Prostate gland (tissue), 2 donors: Measurements from ENCODE around the gene WDR26.

Experiments
- POLR2AphosphoS5 ChIP-seq: sonication (generic); formaldehyde crosslinking; IDR thresholded peaks from one replicate; pipeline ENCODE4 v1.6.1; 2017; ENCODE audit warnings: antibody characterized with exemption
- TF ChIP-seq, protein P1 (sequence below), 4 experiments: fragments of 200-600 bp in 2 of 4; fragments of 450-650 bp in 2 of 4; sonication (generic) in 2 of 4; IDR thresholded peaks; 1 replicate in 3 of 4; 2 replicates in 1 of 4; pipeline ENCODE4 v1.5.1; 2016 to 2019; ENCODE audit warnings: antibody characterized with exemption in 4 of 4, mild to moderate bottlenecking in 2 of 4, moderate library complexity in 2 of 4

DNA sequence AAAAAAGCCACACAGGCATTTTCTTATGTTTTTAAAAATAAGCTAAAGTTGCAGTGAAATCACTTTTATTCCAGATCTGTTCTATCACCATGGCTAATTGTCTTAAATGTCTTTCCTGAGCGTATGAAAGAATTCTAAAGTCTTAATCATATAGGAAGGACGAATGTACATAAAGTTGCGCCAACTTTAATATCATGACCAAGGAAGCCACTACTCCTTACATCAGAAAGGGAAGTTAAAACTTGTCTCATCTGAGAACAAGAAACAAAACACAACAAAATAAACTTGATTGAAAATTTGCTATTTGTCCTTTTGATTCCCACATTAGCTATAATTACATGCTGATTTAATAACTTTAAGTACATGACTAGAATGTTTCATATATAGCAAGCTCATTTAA lies 51.4 kb downstream of the WDR26 start:
- TF ChIP-seq, protein P1, sequence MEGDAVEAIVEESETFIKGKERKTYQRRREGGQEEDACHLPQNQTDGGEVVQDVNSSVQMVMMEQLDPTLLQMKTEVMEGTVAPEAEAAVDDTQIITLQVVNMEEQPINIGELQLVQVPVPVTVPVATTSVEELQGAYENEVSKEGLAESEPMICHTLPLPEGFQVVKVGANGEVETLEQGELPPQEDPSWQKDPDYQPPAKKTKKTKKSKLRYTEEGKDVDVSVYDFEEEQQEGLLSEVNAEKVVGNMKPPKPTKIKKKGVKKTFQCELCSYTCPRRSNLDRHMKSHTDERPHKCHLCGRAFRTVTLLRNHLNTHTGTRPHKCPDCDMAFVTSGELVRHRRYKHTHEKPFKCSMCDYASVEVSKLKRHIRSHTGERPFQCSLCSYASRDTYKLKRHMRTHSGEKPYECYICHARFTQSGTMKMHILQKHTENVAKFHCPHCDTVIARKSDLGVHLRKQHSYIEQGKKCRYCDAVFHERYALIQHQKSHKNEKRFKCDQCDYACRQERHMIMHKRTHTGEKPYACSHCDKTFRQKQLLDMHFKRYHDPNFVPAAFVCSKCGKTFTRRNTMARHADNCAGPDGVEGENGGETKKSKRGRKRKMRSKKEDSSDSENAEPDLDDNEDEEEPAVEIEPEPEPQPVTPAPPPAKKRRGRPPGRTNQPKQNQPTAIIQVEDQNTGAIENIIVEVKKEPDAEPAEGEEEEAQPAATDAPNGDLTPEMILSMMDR (IDR thresholded peaks at IDR 0.05): no peak
- TF ChIP-seq POLR2AphosphoS5: no peak
